Erythroblast (primary cell): ENCODE results near the gene SLC39A1.

ENCODE experiments used
- GATA1 ChIP-seq: IDR thresholded peaks from 2 replicates; pipeline ENCODE4 v1.6.1; 2011; ENCODE audit warnings: low read depth, mild to moderate bottlenecking, control low read depth, low read length, moderate library complexity
- POLR2A ChIP-seq: IDR thresholded peaks from 2 replicates; pipeline ENCODE4 v1.6.1; 2011; ENCODE audit warnings: mild to moderate bottlenecking, low read length

GRCh38 chr1:153967107-153967999 lies 4.0 kb upstream of the SLC39A1 start, which contains the start of gene CREB3L4:
- TF ChIP-seq POLR2A, result peak; percentile 90
- no peak for TF ChIP-seq GATA1
